Activated CD8-positive, alpha-beta memory T cell treated with anti-CD3 and anti-CD28 coated beads for 36 hours (primary cell): ENCODE results near the gene SLC24A4. TPM values are rescaled to one million over a fixed set of nuclear protein-coding genes. Genes with fewer than 3 reads are reported as not detected.

Source experiments
- CTCF ChIA-PET: fragments of 350-600 bp; sonication (Branson Sonifier 250); formaldehyde crosslinking; loops from one replicate; lab custom pipeline; 2021; ENCODE audit warnings: antibody characterized with exemption; lab: Charles Lee
- POLR2A ChIA-PET: fragments of 350-600 bp; sonication (Branson Sonifier 250); formaldehyde crosslinking; loops from one replicate; lab custom pipeline; 2021; ENCODE audit warnings: antibody characterized with exemption; lab: Charles Lee
- total RNA-seq, 2 experiments: library from RNA; stranded (reverse); gene quantifications; one replicate each; pipeline ENCODE4 v1.2.3, GENCODE V29; 2021

SLC24A4 gene
- total RNA-seq, 2 experiments from 2014 or later, result not detected

GRCh38 chr14:92352158-92352985 lies 29.4 kb downstream of the SLC24A4 start:
- CTCF ChIA-PET, result interaction anchor here (0.8 to 1.1 kb wide), 2 partner anchors 55 to 230 kb away, joined by 4 read pairs; partner anchors contain the start of gene CPSF2
- POLR2A ChIA-PET, result interaction anchor here (0.6 kb wide), 1 partner anchor 312 kb away, joined by 3 read pairs; no protein-coding TSS in a partner anchor

DNA sequence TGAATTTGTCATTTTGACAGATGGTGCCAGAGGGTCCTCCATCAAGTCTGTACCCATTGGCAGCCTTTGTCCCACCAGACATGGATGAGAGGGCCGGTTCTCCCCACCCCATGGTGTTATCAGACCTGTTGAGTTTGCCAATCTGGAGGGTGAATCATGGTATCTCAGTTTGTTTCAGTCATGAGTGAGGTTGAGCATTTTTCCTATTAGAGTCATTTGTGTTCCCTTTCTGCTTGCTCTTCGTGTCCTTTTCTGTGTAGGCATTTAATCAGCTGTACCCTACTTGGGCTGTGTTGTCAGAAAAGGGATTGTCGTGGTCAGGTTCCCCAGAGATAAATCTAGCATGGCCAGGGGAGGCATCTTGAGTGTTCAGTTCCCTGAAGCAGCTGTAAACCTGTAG lies 30.5 kb downstream of the SLC24A4 start:
- ChIA-PET POLR2A (no interaction called here), CTCF (interaction anchor here (0.9 kb wide), 1 partner anchor 12 kb away, joined by 3 read pairs; no protein-coding TSS in a partner anchor)

DNA sequence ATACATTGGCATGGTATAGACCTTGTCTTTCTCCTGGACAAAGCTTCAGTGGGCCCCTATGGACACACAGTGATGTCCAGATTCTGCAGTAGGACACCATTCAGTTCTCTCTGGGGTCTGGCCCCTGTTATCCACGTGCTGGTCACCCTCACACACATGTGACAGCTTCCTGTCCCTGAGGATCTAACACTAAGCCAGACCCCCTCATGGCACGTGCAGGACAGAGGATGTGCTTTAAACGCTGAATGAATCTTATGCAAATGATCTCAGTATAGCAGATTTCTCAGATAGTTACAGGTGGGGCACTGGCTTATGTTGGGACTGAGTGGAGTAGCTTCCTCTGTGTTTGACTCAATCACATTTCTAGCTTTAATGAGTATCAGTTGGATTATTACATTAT lies 33.7 kb downstream of the SLC24A4 start:
- CTCF ChIA-PET, result no interaction called here
- POLR2A ChIA-PET, result no interaction called here

DNA sequence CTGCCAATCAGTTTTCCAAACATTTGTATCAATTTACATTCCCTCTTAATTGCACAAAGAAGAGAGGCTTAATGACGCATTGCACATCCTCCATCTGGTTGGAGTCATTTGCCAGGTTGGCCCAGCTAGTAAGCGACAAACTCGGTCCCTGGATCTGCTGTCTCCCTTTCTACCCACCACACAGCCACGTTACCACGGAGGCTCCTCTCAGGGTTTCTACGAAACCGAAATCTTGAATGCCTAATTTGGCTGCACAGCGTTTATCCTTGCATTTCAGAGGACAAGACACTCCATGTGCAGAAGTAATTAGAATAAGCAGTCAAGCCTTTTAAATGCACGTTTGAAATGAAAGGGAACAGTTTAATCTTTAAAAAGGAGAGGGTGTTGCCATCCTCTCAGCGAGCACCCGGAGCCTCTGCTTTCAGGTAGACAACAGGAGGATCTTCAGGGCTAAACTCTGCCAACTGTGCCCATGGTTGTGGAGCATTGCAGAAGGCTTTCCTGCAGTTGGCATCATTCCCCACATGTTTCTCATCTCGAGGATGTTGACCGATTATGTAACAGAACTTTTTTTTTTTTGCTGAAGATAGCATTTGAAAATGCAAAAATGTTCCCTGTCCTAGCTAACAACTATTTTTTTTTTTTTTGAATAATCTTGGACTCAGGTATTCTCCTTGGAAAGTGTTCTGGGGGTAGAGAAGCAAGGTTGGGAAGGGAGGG lies 37.8 kb downstream of the SLC24A4 start:
- CTCF ChIA-PET, result no interaction called here
- POLR2A ChIA-PET, result no interaction called here

DNA sequence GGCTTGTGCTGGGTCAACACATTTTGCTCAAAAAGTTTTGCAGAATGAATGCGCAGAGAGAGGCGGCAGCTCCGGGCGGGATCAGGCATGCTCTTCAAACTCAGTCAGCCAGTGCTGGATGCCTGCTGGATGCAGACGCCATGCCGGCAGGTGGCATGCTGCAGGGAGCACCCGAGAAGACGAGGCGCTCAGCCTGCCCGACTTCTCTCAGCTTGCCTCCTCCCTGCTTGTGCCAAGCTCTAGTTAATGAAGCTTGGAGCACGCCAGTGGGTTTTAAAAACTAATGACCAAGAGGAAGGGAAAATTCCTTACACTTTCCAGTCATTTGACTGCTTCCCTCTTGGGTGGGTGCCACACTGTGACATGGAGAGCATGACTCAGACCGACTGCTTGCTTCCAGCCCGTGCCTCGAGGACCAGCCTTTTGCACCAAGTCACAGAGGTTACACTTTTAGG lies 39.8 kb downstream of the SLC24A4 start:
- ChIA-PET POLR2A (no interaction called here), CTCF (no interaction called here)

DNA sequence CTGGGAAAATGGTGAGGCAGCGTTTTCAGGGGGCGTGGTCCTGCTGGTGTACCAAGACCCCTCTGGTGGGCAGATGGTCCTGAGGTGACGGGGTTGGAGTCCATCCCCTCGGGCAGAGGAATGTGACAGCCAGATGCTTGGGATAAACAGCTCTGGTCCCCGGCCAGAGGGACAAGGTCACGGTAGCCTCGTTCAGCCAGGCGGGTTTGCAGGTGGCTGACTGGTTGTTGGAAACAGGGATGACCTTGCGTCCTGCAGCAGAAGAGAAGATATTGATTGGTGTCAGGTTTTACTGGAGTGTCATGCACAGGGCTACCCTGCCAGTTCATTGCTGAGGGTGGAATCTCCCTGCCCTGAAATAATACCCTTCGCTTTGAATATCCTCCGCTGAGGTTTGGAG lies 43.3 kb downstream of the SLC24A4 start:
- ChIA-PET POLR2A (no interaction called here), CTCF (no interaction called here)

DNA sequence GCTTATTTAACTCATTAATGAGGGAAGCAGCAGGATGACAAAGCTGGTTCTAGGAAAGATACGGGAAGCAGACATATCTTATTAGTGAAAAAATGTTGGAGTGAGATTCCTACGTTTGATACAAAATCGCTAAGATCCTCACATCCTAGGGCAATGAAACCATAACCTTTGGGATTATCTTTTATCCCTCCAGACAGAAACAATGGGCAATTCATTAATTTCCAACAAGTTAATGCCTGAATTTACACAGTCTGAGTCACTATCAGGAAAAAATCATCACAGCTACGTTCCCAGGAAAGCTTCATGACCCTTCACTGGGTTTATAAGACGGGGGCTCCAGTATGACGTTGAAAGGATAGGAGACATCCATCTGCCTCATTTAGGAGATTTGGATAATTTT lies 45.0 kb downstream of the SLC24A4 start:
- ChIA-PET CTCF (no interaction called here), POLR2A (no interaction called here)

DNA sequence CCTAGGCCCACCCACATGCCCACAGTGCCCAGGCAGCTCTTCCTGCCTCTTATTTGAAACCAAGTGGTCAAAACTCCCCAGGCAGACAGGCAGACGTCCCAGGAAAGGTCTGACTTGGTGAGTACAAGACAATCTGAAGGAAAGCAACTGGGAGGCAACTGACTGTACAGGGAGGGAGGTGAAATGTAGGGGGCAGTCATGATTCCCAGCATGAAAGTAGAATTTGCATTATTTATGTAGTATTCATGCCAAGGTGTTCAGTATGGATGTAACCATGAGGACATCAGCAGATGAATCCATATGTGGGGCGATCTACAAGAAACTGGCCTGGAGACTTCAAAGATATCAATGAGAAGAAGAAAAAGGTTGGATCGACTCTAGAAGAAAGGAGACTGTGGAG lies 46.1 kb downstream of the SLC24A4 start:
- CTCF ChIA-PET, result no interaction called here
- POLR2A ChIA-PET, result no interaction called here

GRCh38 chr14:92372230-92372629 lies 49.3 kb downstream of the SLC24A4 start:
- POLR2A ChIA-PET, result no interaction called here
- CTCF ChIA-PET, result no interaction called here

- CTCF ChIA-PET, result no interaction called here
Observed at GRCh38 chr14:92373336-92373735, 50.4 kb downstream of the SLC24A4 start.

DNA sequence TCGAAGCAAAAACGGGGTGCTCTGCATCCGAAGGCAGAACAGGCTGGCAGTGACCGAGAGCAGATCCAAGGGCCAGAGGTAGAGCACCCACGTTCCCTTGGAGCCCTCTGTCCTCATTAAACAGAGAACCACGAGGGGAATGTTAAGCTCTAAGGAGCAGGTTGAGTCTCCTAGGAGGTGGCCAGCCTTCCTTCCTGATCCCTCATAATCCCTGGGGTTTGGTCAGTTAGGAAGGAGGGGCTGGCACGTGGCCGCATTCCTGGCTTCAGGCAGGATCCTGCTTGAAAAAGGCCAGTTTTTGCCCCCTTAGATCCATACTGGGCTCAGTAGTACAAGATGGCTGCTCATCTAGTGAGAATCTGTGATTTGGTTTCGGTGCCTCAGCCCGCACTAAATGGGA lies 57.2 kb downstream of the SLC24A4 start:
- ChIA-PET POLR2A (no interaction called here), CTCF (no interaction called here)

More at GRCh38 chr14:92373336-92373735, 50.4 kb downstream of the SLC24A4 start:
- POLR2A ChIA-PET, result no interaction called here

GRCh38 chr14:92380582-92380981 lies 57.6 kb downstream of the SLC24A4 start:
- ChIA-PET POLR2A (no interaction called here), CTCF (no interaction called here)

- ChIA-PET POLR2A (no interaction called here), CTCF (no interaction called here)
Observed at GRCh38 chr14:92382677-92383076, 59.7 kb downstream of the SLC24A4 start.

- CTCF ChIA-PET, result no interaction called here
- POLR2A ChIA-PET, result no interaction called here
Observed at GRCh38 chr14:92383805-92384204, 60.8 kb downstream of the SLC24A4 start.

GRCh38 chr14:92384461-92385133 lies 61.6 kb downstream of the SLC24A4 start:
- CTCF ChIA-PET, result interaction anchor here (0.6 kb wide), 1 partner anchor 367 kb away, joined by 4 read pairs; no protein-coding TSS in a partner anchor
- POLR2A ChIA-PET, result no interaction called here

- ChIA-PET POLR2A (no interaction called here), CTCF (no interaction called here)
Observed at GRCh38 chr14:92385561-92385960, 62.6 kb downstream of the SLC24A4 start.

DNA sequence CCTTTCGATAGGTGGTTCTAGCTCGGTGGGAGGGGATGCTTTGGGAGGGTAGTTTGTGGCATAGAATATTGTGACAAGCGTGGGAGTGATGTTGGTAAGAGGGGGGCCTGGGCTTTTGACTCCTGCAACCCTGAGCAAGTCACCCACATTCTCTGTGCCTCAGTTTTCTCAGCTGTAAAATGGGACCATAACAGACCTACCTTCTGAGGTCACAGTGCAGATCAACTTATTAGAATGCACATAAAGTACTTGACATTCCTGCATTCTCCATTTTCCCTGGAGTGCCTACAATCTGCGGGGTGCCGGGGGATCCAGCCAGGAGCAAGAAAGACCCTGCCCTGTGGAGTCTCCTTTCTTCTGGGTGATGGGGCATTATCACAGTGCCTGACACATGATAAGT lies 63.2 kb downstream of the SLC24A4 start:
- CTCF ChIA-PET, result no interaction called here
- POLR2A ChIA-PET, result no interaction called here

DNA sequence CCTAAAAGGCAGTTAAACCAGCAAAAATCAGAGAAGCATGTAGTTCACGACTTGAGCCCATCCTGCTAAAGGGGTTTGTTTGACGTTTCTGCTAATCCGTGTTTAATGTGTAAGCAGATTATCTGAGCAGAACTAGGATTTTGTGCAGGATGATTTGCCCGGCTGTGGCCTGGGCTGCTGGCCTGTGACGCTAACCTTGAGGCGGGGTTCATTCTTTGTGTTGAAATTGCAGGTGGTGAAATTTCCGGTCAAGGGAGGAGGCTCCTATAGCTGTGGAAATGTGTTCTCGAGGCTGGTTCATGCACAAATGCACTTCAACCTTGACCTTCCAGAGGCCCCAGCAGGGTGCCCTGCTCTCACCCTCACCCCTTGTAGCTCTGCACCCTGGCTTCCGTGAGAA lies 63.7 kb downstream of the SLC24A4 start:
- ChIA-PET POLR2A (no interaction called here), CTCF (no interaction called here)

DNA sequence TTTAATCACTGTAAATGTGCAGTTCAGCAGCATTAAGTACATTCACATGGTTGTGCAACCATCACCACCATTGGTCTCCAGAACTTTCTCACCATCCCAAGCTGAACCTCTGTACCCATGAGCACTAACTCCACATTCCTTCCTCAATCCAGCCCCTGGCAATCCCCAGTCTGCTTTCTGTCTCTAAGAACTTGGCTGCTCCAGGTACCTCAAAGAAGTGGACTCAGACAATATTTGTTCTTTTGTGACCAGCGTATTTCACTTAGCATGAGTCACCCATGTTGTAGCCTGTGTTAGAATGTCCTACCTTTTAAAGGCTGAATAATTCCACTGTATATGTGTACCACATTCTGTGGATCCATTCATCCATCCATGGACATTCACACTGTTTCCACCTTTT lies 64.6 kb downstream of the SLC24A4 start:
- POLR2A ChIA-PET, result no interaction called here
- CTCF ChIA-PET, result no interaction called here

DNA sequence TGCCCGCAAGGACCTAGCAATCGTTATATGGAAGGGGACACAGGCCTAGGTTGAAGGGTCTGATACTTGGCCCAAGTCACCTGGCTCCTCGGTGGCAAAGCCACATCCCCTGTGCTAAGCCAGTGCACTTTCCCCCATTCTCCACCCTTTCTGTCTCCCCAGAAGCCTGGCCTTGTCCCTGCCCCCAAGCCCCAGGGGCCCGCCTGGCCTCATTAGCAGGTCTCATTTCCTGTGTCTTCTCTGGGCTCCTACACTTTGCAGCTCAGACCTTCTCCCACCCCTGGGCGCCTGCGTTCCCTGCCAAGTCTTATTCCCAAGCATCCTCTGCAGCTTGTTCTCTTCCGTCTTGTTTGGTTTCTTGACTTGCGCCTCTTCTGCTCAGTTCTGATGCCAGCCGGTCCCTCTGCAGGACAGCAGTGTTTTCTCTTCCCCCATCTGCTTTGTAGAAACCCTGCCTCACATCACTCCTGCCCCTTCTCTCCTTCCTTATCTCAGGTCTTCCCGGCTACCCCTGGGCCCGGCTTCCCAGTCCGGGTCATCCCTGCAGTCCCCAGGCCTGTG lies 66.7 kb downstream of the SLC24A4 start:
- CTCF ChIA-PET, result no interaction called here

More for the DNA sequence above, 66.7 kb downstream of the SLC24A4 start:
- POLR2A ChIA-PET, result no interaction called here
